NT2/D1 (cell line): ENCODE measurements around the gene SUSD3.
A peak's percentile ranks its signal among the peaks of the same experiment; 100 is the strongest.

Experiments used
- DNase-seq: peaks from one replicate; pipeline ENCODE4 v3.0.0-alpha.2; 2011; ENCODE audit warnings: low read depth, low spot score
- H3K27me3 ChIP-seq: 2 replicates; pipeline ENCODE4 v1.6.0; 2011; ENCODE audit warnings: mild to moderate bottlenecking; ENCODE audit not compliant: insufficient read length, insufficient read depth
- H3K36me3 ChIP-seq: 2 replicates; pipeline ENCODE4 v1.6.1; 2011; ENCODE audit warnings: mild to moderate bottlenecking, low read length, mixed read lengths; ENCODE audit not compliant: insufficient read depth, insufficient read length
- H3K4me1 ChIP-seq: 2 replicates; pipeline ENCODE4 v1.5.1; 2011; ENCODE audit not compliant: insufficient read depth, insufficient read length
- H3K4me3 ChIP-seq: 2 replicates; pipeline ENCODE4 v1.5.1; 2011; ENCODE audit warnings: low read depth; ENCODE audit not compliant: insufficient read length
- H3K9ac ChIP-seq: 2 replicates; pipeline ENCODE4 v1.6.0; 2011; ENCODE audit warnings: low read depth; ENCODE audit not compliant: insufficient read length
- H3K9me3 ChIP-seq: 2 replicates; pipeline ENCODE4 v1.5.1; 2011; ENCODE audit warnings: mild to moderate bottlenecking, low read length; ENCODE audit not compliant: insufficient read depth
- SUZ12 ChIP-seq: IDR thresholded peaks from 2 replicates; pipeline ENCODE4 v1.6.1; 2011; ENCODE audit not compliant: insufficient read length, insufficient read depth; ENCODE audit errors: extremely low read depth
- YY1 ChIP-seq: IDR thresholded peaks from 2 replicates; pipeline ENCODE4 v1.6.1; 2011; ENCODE audit not compliant: insufficient read length, insufficient read depth
- ZNF274 ChIP-seq: IDR thresholded peaks from 2 replicates; pipeline ENCODE4 v1.6.1; 2011; ENCODE audit warnings: mild to moderate bottlenecking, low read depth, low read length

Gene SUSD3

DNA sequence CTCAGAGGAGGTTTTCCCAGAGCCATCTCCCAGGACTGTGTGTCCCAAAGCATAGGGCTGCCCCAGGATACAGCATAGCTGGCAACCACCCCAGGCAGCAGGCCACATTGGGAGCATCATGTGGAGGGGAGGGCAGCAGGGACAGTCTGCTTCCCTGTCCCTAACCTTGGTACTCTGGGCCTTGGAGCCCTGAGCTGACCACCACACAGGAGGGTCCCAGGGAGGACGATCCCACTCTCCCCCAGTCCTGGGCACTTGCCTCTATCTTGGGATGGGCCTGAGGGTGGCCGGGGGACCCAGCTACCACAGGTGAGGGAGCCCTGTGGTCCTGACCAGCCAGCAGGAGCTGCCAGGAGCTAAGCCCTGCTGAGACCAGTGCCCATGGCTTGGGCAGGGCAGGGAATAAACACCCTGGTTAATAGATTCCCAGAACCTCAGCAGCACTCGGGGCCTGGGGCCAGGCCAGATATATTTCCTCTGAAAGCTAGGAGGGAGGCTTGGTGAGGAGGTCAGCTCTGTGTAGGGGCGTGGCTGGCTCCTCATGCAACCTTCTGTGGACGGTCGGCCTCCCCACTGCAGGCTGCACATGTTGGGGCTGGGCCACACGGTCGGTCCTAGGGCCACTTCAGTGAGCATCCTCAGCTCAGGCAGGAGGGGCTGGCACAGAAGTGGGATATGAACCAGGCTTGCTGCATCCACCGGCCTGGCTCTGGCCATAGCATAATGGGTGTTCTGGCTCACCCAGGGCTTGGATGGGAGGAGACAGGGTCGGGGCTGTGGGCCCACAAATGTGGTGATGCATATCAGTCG lies 71.4 kb downstream of the SUSD3 start:
- peaks cover 27% of the 10 kb centered on the region for H3K4me1 ChIP-seq
- H3K9me3 ChIP-seq: no peaks in the 10 kb centered on the region
- no peak overlapping the region for H3K4me3 ChIP-seq
- TF ChIP-seq YY1: no peak
- TF ChIP-seq SUZ12: no peak
- TF ChIP-seq ZNF274: no peak
- peaks cover 6% of the 10 kb centered on the region for H3K27me3 ChIP-seq
- DNase-seq: no peak
- H3K36me3 ChIP-seq: peaks cover 27% of the 10 kb centered on the region
- H3K9ac ChIP-seq: no peak overlapping the region

DNA sequence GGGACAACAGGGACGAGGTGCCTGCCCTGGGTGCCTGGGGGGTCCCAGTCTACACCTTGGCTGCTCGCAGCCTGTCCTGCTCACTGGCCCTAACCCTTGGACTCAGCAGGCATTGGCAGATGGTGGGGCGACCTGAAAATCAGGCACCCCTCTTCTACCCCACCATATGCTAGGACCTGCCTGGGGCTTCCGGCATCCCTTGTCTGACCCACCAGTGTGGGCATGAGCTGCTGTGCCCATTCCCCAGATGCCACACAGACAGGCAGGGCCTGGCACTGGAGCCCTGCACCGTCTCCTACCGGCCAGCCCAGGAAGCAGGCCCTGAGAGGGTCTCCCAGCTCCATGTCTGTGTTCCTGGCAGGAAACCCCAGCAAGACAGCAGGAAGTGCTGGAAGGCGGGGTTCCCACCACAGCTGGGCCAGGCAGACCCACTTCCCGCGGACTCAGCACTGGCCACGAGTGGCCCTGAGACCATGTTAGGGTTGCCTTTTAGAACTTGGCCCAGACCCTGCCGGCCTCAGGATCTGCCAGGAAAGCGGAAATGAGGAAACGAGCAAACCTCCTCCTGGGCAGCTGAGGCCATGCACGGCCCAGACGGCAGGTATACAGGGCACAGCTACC lies 72.5 kb downstream of the SUSD3 start:
- H3K9me3 ChIP-seq: no peaks in the 10 kb centered on the region
- no peak for TF ChIP-seq ZNF274
- no peak for TF ChIP-seq SUZ12
- H3K4me1 ChIP-seq: peaks cover 34% of the 10 kb centered on the region
- H3K27me3 ChIP-seq: peaks cover 14% of the 10 kb centered on the region
- DNase-seq: no peak
- peak overlapping the region; percentile 6 for H3K9ac ChIP-seq
- H3K36me3 ChIP-seq: peaks cover 18% of the 10 kb centered on the region
- H3K4me3 ChIP-seq: no peak overlapping the region

DNA sequence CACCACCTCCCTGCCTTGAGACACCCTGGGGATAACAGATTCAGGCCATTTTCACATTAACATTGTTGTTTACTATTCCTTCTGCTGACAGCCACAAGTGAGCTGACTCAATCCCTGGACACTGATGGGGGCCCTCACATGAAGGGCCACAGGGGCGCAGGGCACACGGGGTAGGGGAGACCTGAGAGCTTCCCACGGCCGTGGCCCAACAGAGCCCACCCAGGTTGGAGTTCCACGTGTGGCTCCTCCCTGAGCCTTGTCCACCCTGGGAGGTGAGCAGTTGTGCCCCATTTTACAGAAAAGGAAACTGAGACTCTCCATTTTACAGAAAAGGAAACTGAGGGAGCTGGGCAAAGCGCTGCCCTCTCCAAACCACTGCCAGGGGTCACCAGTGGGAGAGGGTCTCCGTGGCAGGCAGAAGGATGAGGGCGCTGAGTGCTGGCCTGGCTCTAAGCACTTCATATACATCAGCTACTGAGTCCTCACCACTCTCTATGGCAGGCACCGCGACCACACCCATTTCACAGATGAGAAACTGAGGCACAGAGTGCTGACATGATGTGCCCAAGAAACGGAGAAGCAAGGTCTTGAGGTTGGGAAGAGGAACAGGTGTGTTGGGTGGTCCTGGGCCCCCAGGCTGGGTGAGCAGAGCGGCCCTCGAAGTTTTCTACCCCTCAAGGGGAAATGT lies 73.2 kb downstream of the SUSD3 start:
- Histone ChIP-seq H3K9ac (no peak overlapping the region), H3K4me3 (no peak overlapping the region), H3K36me3 (peaks cover 18% of the 10 kb centered on the region), H3K4me1 (peaks cover 35% of the 10 kb centered on the region), H3K9me3 (no peaks in the 10 kb centered on the region), H3K27me3 (peaks cover 15% of the 10 kb centered on the region)
- DNase-seq: no peak
- TF ChIP-seq SUZ12: no peak
- no peak for TF ChIP-seq YY1
- TF ChIP-seq ZNF274: no peak

DNA sequence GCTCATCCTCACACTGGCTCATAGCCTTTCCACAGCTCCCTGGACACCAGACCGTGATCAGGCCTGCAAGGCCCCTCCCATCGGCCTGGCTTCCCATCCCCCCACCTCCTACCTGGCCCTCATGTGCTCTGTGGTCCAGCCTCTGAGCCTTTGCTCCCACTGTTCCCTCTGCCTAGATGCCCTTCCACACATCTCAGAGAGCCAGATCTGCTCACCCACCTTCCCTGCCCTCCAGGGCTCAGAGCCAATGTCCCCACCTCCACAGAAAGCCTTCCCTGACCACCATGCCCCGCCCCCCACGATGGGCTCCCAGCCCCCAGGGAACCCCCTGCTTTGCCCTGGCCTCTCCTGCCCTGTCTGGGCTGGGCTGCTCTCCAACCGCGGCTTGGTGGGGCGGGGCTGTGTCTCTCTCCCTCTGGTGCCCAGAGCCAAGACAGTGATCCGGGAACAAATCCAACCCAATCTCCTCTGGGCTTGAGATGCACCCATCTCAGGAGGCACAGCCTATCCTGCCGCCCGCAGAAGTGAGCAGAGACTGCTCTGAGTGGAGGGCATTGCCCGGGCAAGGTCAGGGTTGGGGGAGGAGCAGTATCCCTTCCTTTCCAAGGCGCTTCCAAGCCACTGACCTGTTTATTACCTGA lies 73.9 kb downstream of the SUSD3 start:
- H3K4me1 ChIP-seq: peaks cover 30% of the 10 kb centered on the region
- no peaks in the 10 kb centered on the region for H3K9me3 ChIP-seq
- no peak for TF ChIP-seq SUZ12
- TF ChIP-seq YY1: no peak
- no peak for TF ChIP-seq ZNF274
- DNase-seq: no peak
- peaks cover 18% of the 10 kb centered on the region for H3K36me3 ChIP-seq
- peak overlapping the region; percentile 85 for H3K9ac ChIP-seq
- peaks cover 15% of the 10 kb centered on the region for H3K27me3 ChIP-seq
- peak overlapping the region; percentile 69 for H3K4me3 ChIP-seq

DNA sequence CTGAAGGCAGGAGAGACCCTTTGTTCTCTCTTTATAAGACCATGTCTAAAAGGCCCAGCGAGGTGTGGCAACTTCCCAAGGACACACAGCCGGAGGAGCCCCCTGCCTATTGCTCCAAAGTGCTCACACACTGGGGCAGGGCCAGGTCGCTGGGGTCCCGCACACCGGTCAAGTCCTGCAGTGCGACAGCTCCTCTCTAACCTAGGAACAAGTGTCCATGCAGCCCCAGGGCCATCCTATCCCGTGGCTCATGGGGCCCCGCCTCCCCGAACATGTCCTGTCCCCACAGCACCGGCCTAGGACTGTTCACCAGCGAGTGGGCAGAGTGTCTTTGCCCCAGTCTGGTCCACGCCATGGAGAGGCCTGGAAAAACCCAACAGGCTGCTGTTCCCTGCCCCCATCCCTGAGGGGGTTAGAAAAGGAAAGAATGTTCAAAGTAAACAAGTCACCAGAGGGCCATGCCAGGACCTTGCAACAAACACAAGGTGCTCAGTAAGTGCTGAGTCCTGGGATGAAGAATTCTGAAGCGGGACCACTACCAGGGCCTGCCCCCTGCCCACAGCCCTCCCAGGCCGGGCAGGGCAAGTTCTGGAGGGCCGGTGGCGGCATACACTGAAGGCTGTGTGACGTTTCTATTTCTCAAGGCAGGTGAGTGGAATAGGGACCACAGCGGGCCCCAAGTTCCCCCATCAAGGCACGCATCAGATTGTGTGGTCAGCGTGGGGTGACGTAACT lies 74.6 kb downstream of the SUSD3 start:
- TF ChIP-seq YY1: no peak
- no peak for TF ChIP-seq SUZ12
- TF ChIP-seq ZNF274: no peak
- Histone ChIP-seq H3K9me3 (no peaks in the 10 kb centered on the region), H3K9ac (peak overlapping the region; percentile 85)

DNA sequence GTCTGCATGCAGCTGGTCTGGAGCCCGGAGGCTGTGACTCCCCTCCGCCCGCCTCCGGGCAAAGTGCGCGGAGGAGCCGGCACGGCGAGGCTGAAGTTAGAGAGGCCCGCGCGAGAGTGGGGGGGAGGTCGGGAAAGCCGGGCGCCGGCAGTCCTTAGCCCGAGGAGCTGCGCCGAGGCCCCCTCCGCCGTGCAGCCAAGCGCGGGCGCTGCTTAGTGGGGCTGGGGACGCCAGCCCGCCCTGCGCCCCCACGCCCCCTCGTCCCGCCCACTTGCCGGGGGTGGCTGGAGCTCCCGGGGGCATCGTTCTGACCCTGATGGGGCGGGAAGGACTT lies 75.1 kb downstream of the SUSD3 start:
- Histone ChIP-seq H3K9me3 (no peaks in the 10 kb centered on the region), H3K9ac (peak overlapping the region; percentile 85), H3K27me3 (peaks cover 15% of the 10 kb centered on the region), H3K36me3 (peaks cover 18% of the 10 kb centered on the region), H3K4me3 (peak overlapping the region; percentile 69), H3K4me1 (peaks cover 30% of the 10 kb centered on the region)
- no peak for TF ChIP-seq SUZ12
- no peak for TF ChIP-seq YY1
- no peak for TF ChIP-seq ZNF274
- no peak for DNase-seq

More for the DNA sequence above, 74.6 kb downstream of the SUSD3 start:
- peaks cover 18% of the 10 kb centered on the region for H3K36me3 ChIP-seq
- peaks cover 15% of the 10 kb centered on the region for H3K27me3 ChIP-seq
- peak overlapping the region; percentile 69 for H3K4me3 ChIP-seq
- DNase-seq: no peak
- peaks cover 30% of the 10 kb centered on the region for H3K4me1 ChIP-seq
